ENCODE results near the gene ZDHHC8. TPM values are rescaled to one million over a fixed set of nuclear protein-coding genes. Genes with fewer than 3 reads are reported as not detected.

ZDHHC8 gene
- polyA plus RNA-seq, 1 donor (not counting 4 experiments of a cell fraction or from before 2014, with no cell fraction given), result 16.0 TPM

DNA sequence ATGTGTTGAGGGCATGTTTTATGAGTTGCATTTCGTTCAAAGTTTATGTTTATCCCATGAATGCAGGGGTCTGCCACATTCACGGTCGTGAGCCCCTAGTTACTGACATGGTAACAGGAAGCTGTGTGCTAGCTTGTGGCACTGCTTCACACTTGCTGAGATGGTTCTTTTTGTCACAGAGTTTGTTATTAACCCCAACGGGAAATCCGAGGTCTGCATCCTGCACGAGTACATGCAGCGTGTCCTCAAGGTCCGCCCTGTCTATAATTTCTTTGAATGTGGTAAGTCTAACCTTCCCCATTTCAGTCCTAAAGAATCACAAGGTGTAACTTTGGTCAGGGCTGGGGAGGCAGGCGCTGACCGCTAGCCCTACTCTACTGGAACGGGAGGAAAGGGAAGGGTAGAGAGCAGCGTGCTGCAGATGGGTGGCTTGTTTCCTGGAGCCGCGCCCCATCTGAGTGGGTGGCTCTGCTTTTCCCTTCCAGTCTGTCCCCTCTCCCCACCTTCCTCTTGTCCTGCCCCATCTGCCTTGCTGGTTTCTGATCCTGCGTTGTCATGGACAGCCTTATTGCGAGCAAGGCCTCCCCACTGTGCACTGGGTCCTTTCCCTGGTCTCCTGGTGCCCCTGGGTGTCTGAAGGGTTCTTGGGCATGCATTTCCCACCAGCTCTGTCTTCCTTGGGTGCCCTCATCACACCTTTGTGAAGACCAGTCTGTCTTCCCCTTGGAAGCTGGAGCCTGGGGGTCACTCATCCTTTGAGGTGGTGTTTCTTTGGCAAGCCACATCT lies 39.7 kb upstream of the ZDHHC8 start:
- Histone ChIP-seq H3K27me3 (ENCODE audit: control insufficient read depth, extremely low read depth, insufficient read depth, low read length) (no peaks in the 10 kb centered on the region), H3K27ac (ENCODE audit: control insufficient read depth, insufficient read depth, low read length) (no peak overlapping the region), H3K9me1 (ENCODE audit: control insufficient read depth, extremely low read depth, insufficient read depth, low read length) (no peaks in the 10 kb centered on the region), H4K20me1 (ENCODE audit: control insufficient read depth, extremely low read depth, insufficient read depth, low read length) (peaks cover 6% of the 10 kb centered on the region), H3K36me3 (ENCODE audit: control insufficient read depth in 2 of 2, extremely low read depth in 1 of 2, insufficient read depth in 2 of 2, low read length in 2 of 2) (peaks cover 58 to 71% of the 10 kb centered on the region in 2 experiments), H3K4me2 (ENCODE audit: control insufficient read depth, extremely low read depth, insufficient read depth, low read depth, low read length) (no peak overlapping the region), H3K9ac (ENCODE audit: control insufficient read depth, extremely low read depth, insufficient read depth, low read length) (no peak overlapping the region), H3K4me3 (ENCODE audit: control insufficient read depth in 2 of 3, extremely low read depth in 1 of 3, insufficient read depth in 2 of 3, low read depth in 1 of 3, low read length in 3 of 3) (no peak overlapping the region), H3K4me1 (ENCODE audit: control insufficient read depth, extremely low read depth, insufficient read depth, low read length) (no peaks in the 10 kb centered on the region), H3K79me2 (ENCODE audit: control insufficient read depth, insufficient read depth, low read length) (peaks cover 22% of the 10 kb centered on the region), H2AFZ (ENCODE audit: control insufficient read depth, low read length) (no peak overlapping the region), H3K9me3 (ENCODE audit: control insufficient read depth, low read depth, low read length) (no peaks in the 10 kb centered on the region)
- DNase-seq (ENCODE audit: low read depth, low spot score), result no peak
- dilution Hi-C loops (cut with MboI; ENCODE audit: extremely low pct_ligation_motif_present, low sequenced_read_pairs), result no loop called here
- TF ChIP-seq CTCF (optimal IDR thresholded peaks at IDR 0.05 in 1 of 3, IDR thresholded peaks at IDR 0.05 in 1 of 3, conservative IDR thresholded peaks at IDR 0.05 in 1 of 3; ENCODE audit: extremely low read depth in 1 of 3, insufficient read depth in 2 of 3, low read length in 3 of 3), result no peak
- no peak for TF ChIP-seq EZH2 (IDR thresholded peaks at IDR 0.05; ENCODE audit: low read length)
- FAIRE-seq, result no peak

DNA sequence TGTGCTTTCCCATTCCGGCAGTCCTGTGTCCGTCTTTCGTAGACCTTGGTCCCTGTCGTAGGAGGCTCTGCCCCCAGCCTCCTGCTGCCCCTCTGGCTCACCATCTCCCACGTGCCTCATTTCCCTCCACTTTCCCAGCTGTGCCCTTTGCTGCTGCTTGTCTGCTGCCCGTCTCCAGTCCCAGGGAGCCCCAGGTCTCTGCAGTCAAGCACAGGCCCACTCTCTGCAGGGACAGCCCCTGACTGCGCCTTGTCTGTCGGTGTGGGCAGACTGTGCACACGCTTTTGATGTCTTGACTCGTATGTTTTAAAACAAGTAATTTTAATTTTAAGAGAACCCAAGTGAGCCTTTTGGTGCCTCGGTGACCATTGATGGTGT lies 39.1 kb upstream of the ZDHHC8 start:
- TF ChIP-seq EZH2 (IDR thresholded peaks at IDR 0.05; ENCODE audit: low read length) (no peak), CTCF (optimal IDR thresholded peaks at IDR 0.05 in 1 of 3, IDR thresholded peaks at IDR 0.05 in 1 of 3, conservative IDR thresholded peaks at IDR 0.05 in 1 of 3; ENCODE audit: extremely low read depth in 1 of 3, insufficient read depth in 2 of 3, low read length in 3 of 3) (no peak)
- Histone ChIP-seq H3K27ac (ENCODE audit: control insufficient read depth, insufficient read depth, low read length) (no peak overlapping the region), H3K4me2 (ENCODE audit: control insufficient read depth, extremely low read depth, insufficient read depth, low read depth, low read length) (no peak overlapping the region), H3K9me1 (ENCODE audit: control insufficient read depth, extremely low read depth, insufficient read depth, low read length) (no peaks in the 10 kb centered on the region), H2AFZ (ENCODE audit: control insufficient read depth, low read length) (no peak overlapping the region), H3K36me3 (ENCODE audit: control insufficient read depth in 2 of 2, extremely low read depth in 1 of 2, insufficient read depth in 2 of 2, low read length in 2 of 2) (peaks cover 52 to 67% of the 10 kb centered on the region in 2 experiments), H3K4me1 (ENCODE audit: control insufficient read depth, extremely low read depth, insufficient read depth, low read length) (no peaks in the 10 kb centered on the region), H3K4me3 (ENCODE audit: control insufficient read depth in 2 of 3, extremely low read depth in 1 of 3, insufficient read depth in 2 of 3, low read depth in 1 of 3, low read length in 3 of 3) (no peak overlapping the region), H3K9ac (ENCODE audit: control insufficient read depth, extremely low read depth, insufficient read depth, low read length) (no peak overlapping the region), H3K9me3 (ENCODE audit: control insufficient read depth, low read depth, low read length) (no peaks in the 10 kb centered on the region), H3K79me2 (ENCODE audit: control insufficient read depth, insufficient read depth, low read length) (peaks cover 16% of the 10 kb centered on the region), H4K20me1 (ENCODE audit: control insufficient read depth, extremely low read depth, insufficient read depth, low read length) (peaks cover 6% of the 10 kb centered on the region), H3K27me3 (ENCODE audit: control insufficient read depth, extremely low read depth, insufficient read depth, low read length) (no peaks in the 10 kb centered on the region)
- no peak for FAIRE-seq
- no peak for DNase-seq (ENCODE audit: low read depth, low spot score)
- dilution Hi-C loops (cut with MboI; ENCODE audit: extremely low pct_ligation_motif_present, low sequenced_read_pairs), result no loop called here
